Caco-2 (cell line): ENCODE measurements around the gene KRTCAP2. TPM values are rescaled to one million over a fixed set of nuclear protein-coding genes. Genes with fewer than 3 reads are reported as not detected.
"Not testable (repeated sequence)": the region's sequence is repeated elsewhere in the genome, so short reads cannot be mapped to it uniquely, and the experiment has no call there.

Experiments used
- BruUV-seq: library from RNA; stranded (reverse); fragments of 400-500 nt; replicated peaks from 2 replicates; lab custom pipeline; 2021; lab: Mats Ljungman, UMichigan
- CTCF ChIA-PET: fragments of 300-600 bp; sonication (Branson Sonifier 250); formaldehyde crosslinking; loops from one replicate; lab custom pipeline; 2022; ENCODE audit warnings: antibody characterized with exemption; lab: Charles Lee
- POLR2A ChIA-PET: fragments of 300-600 bp; sonication (Branson Sonifier 250); formaldehyde crosslinking; loops from one replicate; lab custom pipeline; 2022; ENCODE audit warnings: antibody characterized with exemption; lab: Charles Lee
- DNase-seq, 2 experiments: peaks; one replicate each; pipeline versions ENCODE4 v3.0.0 to v3.0.0-alpha.2; 2020 to 2022
- H3K27me3 ChIP-seq: replicated peaks from 2 replicates; pipeline ENCODE4 v1.6.0; 2011; ENCODE audit warnings: low read length; ENCODE audit not compliant: control insufficient read depth, insufficient read depth
- H3K36me3 ChIP-seq: 2 replicates; pipeline ENCODE4 v1.5.1; 2011; ENCODE audit warnings: low read length; ENCODE audit not compliant: control insufficient read depth, insufficient read depth
- H3K4me1 ChIP-seq: fragments of 250-450 bp; sonication (Bioruptor Pico); 2 replicates; pipeline ENCODE4 v1.5.1; 2020; ENCODE audit warnings: mild to moderate bottlenecking
- H3K4me3 ChIP-seq: 2 replicates; pipeline ENCODE4 v1.5.1; 2011; ENCODE audit warnings: low read depth, mild to moderate bottlenecking, control low read depth, low read length
- H3K9me3 ChIP-seq: fragments of 250-450 bp; sonication (Bioruptor Pico); 2 replicates; pipeline ENCODE4 v1.5.1; 2020; ENCODE audit warnings: mild to moderate bottlenecking, moderate library complexity
- H3K27ac Mint-ChIP-seq: one replicate; pipeline ENCODE4 v1.8.0; 2022; ENCODE audit warnings: mixed read lengths; ENCODE audit not compliant: unreplicated experiment
- H3K27me3 Mint-ChIP-seq: one replicate; pipeline ENCODE4 v1.8.0; 2022; ENCODE audit warnings: mixed read lengths; ENCODE audit not compliant: insufficient read depth, unreplicated experiment
- H3K36me3 Mint-ChIP-seq: one replicate; pipeline ENCODE4 v1.8.0; 2022; ENCODE audit warnings: mild to moderate bottlenecking, mixed read lengths; ENCODE audit not compliant: insufficient read depth, unreplicated experiment
- H3K4me1 Mint-ChIP-seq: one replicate; pipeline ENCODE4 v1.8.0; 2022; ENCODE audit warnings: low read depth, mixed read lengths; ENCODE audit not compliant: unreplicated experiment
- H3K4me3 Mint-ChIP-seq: one replicate; pipeline ENCODE4 v1.8.0; 2022; ENCODE audit warnings: mild to moderate bottlenecking, moderate library complexity, mixed read lengths; ENCODE audit not compliant: unreplicated experiment
- H3K9me3 Mint-ChIP-seq: one replicate; pipeline ENCODE4 v1.8.0; 2022; ENCODE audit warnings: mixed read lengths; ENCODE audit not compliant: unreplicated experiment
- CTCF ChIP-seq, 2 experiments: fragments of 200-600 bp in 1 of 2; IDR thresholded peaks; 1 replicate in 1 of 2; 2 replicates in 1 of 2; pipeline versions ENCODE4 v1.5.1 to v1.8.0; 2011 to 2022; ENCODE audit warnings: antibody characterized with exemption in 1 of 2, control low read depth in 1 of 2, inconsistent platforms in 1 of 2, low read depth in 1 of 2, low read length in 1 of 2, mild to moderate bottlenecking in 1 of 2, moderate library complexity in 1 of 2; ENCODE audit not compliant: insufficient read depth in 1 of 2, severe bottlenecking in 1 of 2, unreplicated experiment in 1 of 2
- intact Hi-C: fragments of 100-400 bp; cut with micrococcal nuclease; formaldehyde crosslinking; loops from one replicate; pipeline ENCODE4 v1.10.0; 2022; ENCODE audit not compliant: unreplicated experiment
- total RNA-seq: library from RNA; stranded (reverse); gene quantifications from 2 replicates; pipeline ENCODE4 v1.2.3, GENCODE V29; 2022

KRTCAP2 gene
- total RNA-seq, 1 experiment from 2014 or later, result 215 TPM

DNA sequence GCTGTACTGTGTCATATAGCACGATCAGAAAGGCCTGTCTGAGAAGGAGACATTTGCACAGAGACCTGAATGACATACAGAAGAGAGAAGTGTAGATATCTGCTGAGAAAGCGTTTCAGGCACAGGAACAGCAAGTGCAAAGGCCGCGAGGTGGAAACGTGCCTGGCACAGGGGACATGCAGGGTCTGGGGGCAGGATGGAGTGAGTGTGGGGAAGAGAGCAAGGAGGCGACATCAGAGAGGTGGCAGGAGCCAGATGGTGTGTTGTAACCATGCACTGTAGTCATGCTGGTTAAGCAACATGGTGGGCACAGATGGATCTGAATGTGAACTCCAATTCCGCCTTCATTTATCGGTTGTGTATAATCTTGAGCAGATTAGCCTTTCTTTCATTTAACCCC lies 13.0 kb downstream of the KRTCAP2 start:
- H3K27me3 Mint-ChIP-seq, result no peaks in the 10 kb centered on the region
- no peak overlapping the region for H3K4me3 ChIP-seq
- H3K4me1 Mint-ChIP-seq, result no peaks in the 10 kb centered on the region
- H3K9me3 ChIP-seq, result no peaks in the 10 kb centered on the region
- no peak for DNase-seq
- H3K27ac Mint-ChIP-seq, result no peak overlapping the region
- ChIA-PET POLR2A (no interaction called here), CTCF (no interaction called here)
- no peak for TF ChIP-seq CTCF (IDR thresholded peaks at IDR 0.05; ENCODE audit: insufficient read depth in 1 of 2, low read depth in 1 of 2, low read length in 1 of 2, severe bottlenecking in 1 of 2, unreplicated experiment in 1 of 2)
- no peaks in the 10 kb centered on the region for H3K36me3 ChIP-seq
- H3K9me3 Mint-ChIP-seq, result no peaks in the 10 kb centered on the region
- H3K4me3 Mint-ChIP-seq, result no peak overlapping the region
- no peaks in the 10 kb centered on the region for H3K36me3 Mint-ChIP-seq
- H3K4me1 ChIP-seq, result no peaks in the 10 kb centered on the region
- no TSS peak for BruUV-seq
- intact Hi-C loops, result no loop called here
- no peaks in the 10 kb centered on the region for H3K27me3 ChIP-seq

DNA sequence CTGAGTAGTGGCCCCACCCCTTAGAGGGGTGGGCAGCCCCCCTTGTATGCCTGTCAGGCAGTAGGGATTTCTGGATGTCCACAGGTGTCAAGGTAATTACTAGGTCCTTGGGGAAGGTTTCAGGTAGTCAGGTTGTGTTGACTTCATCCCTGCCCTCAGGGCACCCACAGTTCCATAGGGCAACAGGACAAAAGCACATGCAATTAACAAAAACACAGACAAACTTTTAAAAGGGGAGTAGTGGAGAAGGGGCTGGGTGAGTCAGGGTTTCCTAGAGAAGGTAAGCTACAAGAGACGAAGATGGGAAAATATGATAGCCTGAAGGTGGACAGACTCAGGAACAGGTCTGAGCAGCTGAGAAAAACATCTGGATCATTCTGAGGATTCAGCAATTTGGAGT lies 14.1 kb downstream of the KRTCAP2 start:
- POLR2A ChIA-PET, result no interaction called here
- Mint-ChIP-seq H3K36me3 (no peaks in the 10 kb centered on the region), H3K9me3 (no peaks in the 10 kb centered on the region), H3K4me1 (no peaks in the 10 kb centered on the region), H3K4me3 (no peak overlapping the region), H3K27ac (no peak overlapping the region), H3K27me3 (no peaks in the 10 kb centered on the region)
- CTCF ChIA-PET, result interaction anchor here (0.7 kb wide), 2 partner anchors 69 to 88 kb away, joined by 4 to 7 read pairs; no protein-coding TSS in a partner anchor
- H3K4me3 ChIP-seq, result no peak overlapping the region
- TF ChIP-seq CTCF (IDR thresholded peaks at IDR 0.05; ENCODE audit: insufficient read depth in 1 of 2, low read depth in 1 of 2, low read length in 1 of 2, severe bottlenecking in 1 of 2, unreplicated experiment in 1 of 2), result no peak
- BruUV-seq, result no TSS peak
- H3K36me3 ChIP-seq, result no peaks in the 10 kb centered on the region
- no peak for DNase-seq
- no peaks in the 10 kb centered on the region for H3K9me3 ChIP-seq
- H3K27me3 ChIP-seq, result no peaks in the 10 kb centered on the region
- no peaks in the 10 kb centered on the region for H3K4me1 ChIP-seq
- intact Hi-C loops, result no loop called here

- H3K4me3 Mint-ChIP-seq, H3K27ac Mint-ChIP-seq, H3K4me1 ChIP-seq, H3K27me3 Mint-ChIP-seq, H3K36me3 Mint-ChIP-seq, DNase-seq, H3K36me3 ChIP-seq, H3K4me3 ChIP-seq, H3K4me1 Mint-ChIP-seq, H3K9me3 Mint-ChIP-seq, BruUV-seq, H3K9me3 ChIP-seq, H3K27me3 ChIP-seq, POLR2A ChIA-PET, intact Hi-C loops: not testable (repeated sequence)
- CTCF ChIA-PET, result interaction anchor here (2.0 kb wide), 1 partner anchor 11 kb away, joined by 9 read pairs; no protein-coding TSS in a partner anchor
Measured at GRCh38 chr1:155155996-155156643, 17.0 kb downstream of the KRTCAP2 start.
